NCI-H774 (cell line): ENCODE measurements around the gene ZC3H12D.
"Not testable (repeated sequence)": the region's sequence is repeated elsewhere in the genome, so short reads cannot be mapped to it uniquely, and the experiment has no call there.

ENCODE experiments used
- DNase-seq: peaks from one replicate; lab custom pipeline; 2025; lab: John Stamatoyannopoulos, UW

ZC3H12D gene

DNA sequence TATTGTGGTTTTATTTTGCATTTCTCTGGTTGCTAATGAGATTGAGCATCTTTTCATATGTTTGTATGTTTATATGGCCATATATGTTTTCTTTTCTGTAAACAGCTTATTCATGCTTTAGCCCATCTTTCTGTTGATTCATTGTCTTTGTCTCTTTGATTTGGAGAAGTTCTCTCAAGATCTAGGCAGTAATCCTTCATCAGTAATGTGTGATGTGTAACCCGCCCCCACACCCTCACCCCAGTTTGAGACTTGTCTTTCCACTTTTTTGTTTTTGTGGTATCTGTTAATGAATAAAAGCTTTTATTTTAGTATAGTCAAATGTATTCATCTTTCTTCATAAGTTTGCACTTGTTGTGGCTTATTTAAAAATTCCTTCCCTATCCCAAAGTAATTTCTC is 26.0 kb downstream of the ZC3H12D start:
- DNase-seq: no peak

DNA sequence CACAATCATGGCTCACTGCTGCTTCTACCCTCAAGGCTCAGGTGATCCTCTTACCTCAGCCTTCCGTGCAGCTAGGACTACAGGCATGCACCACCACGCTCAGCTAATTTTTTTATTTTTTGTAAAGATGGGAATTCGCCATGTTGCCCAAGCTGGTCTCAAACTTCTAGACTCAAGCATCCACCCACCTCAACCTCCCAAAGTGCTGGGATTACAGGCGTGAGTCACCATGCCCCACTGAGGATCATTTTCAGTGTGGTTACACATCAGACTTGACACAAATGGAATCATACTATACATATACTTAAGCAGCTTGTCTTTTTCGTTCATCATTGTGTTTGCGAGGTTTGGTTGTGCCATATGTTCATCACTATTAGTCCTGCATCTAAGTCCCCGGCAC is 26.6 kb downstream of the ZC3H12D start:
- DNase-seq: no peak

DNA sequence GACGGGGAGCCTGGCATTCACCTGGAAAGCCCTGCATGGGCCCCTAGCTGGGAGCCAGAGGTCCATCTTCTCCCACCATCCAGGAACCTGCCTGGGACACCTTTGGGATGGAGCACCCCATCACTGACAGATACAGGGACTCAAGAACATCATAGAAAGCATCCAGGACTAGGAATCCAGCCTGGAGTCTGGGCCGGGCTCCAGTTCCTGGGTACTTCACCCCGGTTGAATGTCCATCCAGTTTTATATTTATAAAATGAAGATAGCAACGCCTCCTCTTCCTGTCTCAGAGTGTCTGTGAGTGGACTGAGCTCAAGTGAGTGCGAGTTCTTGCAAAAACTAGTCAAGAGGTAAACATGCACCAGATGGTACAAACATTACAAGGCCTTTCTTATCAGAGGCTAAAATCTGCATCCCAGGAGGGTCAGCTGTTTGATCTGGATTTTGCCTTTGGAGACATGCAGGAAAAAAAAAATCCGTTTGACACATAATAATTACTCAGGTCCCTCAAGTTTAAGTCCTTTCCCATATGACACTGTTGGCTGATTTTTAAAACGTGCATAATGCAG is 27.4 kb downstream of the ZC3H12D start:
- DNase-seq: no peak

DNA sequence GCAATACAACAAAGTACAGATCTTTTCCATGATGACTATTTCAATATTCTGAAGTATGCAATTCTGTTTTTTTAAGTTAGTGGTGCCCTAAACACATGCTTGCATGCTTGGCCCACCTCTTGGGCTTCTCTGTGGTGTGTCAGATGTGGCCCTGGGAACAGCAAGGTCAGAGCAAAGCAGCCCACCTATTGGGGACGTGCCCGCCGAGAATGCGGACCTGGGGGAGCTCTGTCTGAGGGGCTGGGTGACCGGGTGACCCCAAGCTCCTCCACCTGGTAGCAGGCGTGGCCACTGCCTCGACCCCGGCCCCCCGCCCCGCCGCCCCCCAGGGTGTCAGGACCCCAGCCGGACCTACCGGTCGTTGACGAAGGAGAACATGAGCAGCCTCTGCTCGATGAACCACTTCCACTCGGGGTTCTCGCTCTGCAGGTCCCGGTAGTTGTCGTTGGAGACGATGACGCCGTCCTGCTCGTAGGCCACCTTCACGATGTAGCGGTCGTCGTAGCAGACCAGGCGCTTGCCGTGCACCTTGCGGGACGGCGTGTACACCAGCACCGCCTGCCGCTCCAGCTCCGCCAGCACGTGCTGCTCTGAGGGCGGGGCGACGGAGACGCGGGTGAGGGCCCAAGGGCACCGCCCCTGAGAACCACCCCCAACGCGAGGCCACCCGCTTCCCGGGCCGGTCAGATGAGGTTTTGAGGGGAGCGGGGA is 28.3 kb downstream of the ZC3H12D start:
- DNase-seq: no peak

DNA sequence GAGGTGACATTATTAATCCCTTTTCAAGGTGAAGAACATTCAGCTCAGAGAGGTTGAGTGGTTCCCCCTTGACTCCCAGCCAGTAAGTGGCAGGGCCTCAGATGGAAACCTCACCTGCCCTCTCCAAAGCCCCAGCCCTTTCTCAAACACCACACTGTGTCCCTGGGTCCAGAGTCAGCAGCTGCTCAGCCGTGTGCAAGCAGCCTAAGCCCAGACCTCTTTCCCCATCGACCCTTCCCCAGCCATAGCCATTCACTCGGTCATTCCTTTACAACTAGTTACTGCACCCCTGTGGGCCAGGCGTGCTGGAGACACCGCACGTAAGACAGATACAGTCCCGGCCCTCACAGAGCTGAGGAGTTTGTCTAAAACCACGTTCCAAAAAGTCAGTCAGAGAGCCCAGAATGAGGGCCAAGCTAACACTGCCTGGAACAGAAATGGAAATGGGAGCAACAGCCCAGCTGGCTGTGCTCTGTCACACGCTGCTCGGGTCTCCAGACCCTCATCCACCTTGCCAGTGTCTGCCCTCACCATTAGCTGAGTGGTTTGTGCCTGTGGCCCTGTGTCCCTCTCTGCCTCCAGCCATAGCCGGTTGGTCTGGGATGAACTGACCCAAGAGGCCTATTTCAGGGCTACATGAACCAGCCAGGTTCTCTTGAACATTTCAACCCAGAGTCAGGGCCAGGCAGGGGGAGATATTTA is 29.6 kb downstream of the ZC3H12D start:
- DNase-seq: no peak

DNA sequence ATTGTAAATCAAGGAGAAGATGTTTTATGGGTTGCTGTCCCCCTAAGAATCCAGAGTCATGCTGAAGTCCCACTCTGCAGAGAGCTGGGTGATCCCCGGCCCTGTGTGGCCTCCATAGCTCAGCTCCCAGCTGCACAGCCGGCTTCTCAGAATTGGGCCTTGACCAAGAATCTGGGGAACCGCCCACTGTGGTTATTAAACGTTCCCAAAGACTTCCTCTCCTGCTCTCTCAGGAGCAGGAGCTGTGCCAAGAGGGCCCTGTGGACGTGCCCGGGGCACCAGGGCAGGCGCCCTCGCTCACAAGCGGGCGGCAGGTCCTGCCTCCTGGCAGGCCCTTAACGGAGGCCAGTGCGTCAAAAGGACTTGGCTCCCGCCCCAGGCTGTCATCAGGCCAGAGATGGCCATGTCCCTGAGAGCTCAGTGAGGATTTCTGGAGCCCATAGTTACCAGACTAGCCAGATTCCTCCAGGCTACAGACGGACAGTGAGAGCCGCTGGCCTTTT is 30.4 kb downstream of the ZC3H12D start:
- DNase-seq: peak; percentile 45

DNA sequence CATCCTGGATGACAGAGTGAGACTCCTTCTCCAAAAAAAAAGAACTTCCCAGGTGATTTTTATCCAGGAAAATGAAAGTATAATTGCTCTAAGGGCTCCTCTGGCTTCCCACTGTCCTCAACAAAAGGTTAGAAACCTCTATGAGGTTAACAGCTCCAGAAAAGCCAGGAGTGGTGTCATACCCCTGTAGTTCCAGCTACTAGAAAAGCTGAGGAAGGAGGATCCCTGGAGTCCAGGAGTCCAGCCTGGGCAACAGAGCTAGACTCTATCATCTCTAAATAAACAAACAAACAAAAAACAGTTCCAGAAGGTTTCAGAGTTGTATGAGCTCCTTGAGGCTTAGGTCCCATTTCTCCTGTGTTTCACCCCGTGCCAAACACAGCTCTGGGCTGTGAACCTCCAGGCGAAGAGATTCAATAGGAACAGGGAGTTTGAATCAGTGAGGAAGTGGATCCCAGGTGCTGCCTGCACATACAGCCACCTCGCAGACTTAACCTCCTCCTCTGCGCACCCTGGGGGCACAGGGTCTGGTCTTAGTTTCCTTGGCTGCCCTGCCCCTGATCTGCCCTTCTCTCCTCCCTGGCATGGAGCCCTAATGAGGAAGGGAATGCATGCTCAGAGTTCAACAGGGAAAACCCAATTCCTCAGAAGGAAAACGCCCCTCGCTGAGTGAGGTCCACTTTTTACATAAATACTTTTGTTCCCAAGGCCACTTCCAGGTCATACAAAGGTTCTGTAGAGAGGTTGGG is 31.0 kb downstream of the ZC3H12D start:
- DNase-seq: no peak

DNA sequence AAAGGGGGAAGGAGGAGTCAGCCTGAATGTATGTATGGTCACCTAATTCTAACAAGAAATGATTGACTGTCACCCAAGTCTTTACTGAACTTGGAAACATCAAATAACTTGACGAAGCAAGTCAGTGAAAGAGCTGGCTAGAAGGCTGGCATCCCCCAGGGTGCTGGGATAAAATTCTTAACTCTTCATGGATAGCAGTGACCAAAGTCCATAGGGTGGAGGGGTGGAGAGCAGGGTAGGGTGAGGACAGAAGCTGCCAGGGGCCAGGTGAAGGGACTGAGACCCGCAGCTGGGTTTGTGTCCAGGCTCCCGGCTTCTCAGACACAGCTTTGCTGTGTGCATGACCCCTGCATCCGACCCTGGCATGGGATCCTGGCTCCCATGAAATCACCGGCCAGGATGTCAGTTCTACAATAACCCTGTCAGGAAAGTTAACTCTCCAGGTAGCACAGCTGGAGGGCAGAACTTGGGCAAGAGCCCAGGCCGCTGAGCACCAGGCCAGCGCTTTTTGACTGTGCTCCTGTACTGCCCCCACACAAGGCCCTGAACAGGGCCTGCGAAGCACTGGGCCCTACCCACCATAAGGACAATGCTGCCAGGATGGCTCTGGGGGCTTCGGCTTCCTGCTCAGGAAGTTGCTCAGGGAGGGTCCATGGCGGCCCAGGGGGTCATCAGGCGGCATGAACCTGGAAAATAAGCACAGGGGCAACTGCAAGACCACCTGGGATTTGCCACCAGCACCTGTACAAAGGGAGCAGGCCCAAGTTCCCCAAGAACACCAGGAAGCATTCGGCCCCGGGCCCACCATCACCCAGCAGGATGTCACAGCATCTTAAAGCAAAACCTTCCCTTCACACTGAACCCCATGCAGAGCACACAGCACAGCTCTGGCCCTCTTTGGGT is 32.5 kb downstream of the ZC3H12D start:
- DNase-seq: no peak

DNA sequence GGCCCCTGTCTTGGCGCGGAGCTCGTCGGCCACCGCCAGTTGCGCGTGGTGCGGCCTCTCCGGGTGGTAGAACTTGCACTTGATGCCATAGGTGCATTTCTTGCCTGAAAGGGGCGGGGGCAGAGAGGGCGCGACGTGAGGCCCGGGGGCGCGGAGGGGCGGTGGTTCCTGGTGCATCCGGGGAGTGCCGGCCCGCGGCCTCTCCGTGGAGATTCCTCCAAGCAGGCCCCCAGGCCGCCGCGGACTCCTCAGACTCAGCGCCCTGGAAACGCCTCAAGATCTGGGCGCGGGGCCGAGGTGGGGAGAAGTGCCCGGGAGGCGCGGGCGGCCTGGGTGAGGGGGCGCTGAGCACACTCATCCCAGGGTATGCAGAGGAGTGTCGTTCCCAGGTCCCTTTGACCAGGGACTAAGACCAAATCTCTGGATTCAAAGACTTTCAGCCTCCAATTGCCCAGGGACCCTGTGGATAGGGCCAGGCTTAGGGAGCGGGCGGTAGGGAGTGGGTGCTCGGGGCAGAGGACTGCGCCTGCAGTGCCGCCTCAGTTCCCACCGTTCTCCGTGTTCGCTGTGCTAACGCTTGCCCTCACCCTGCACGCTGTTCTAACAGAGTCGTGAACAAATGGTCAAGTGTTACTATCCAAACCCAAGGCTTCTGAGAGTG is 33.3 kb downstream of the ZC3H12D start:
- no peak for DNase-seq

DNA sequence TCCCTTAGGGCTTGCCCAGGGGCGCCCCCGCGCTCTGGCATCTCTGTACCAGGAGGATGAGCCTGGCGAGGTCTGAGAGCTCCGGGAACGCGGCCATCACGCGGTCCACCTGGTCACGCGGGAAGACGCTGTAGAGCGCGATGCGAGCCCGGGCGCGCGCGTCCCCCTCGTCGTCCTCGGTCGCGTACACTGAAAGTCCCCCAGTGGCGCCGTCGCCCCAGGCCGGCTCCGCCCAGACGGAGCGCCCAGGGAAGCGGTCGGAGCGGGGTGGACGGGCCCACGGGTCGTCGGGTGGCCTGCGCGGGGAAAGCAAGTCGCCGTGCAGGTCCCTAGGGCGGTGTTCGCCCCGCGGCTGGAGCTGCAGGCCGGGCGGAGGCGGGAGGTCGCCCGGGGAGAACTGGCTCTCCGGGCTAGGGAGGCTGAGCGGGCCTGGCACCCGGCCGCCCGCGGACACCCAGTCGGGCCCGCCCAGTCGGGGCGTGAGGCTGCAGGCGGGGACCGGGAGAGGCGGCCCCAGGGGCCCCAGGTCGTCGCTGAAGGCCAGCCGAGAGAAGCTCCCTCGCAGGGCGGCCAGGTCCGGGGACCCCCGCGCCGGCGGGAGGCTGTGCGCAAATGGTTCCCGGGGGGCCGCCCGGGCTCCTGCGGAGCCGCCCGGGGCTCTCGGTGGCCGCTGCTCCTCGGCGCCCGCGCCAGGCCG is 34.0 kb downstream of the ZC3H12D start:
- DNase-seq: no peak

DNA sequence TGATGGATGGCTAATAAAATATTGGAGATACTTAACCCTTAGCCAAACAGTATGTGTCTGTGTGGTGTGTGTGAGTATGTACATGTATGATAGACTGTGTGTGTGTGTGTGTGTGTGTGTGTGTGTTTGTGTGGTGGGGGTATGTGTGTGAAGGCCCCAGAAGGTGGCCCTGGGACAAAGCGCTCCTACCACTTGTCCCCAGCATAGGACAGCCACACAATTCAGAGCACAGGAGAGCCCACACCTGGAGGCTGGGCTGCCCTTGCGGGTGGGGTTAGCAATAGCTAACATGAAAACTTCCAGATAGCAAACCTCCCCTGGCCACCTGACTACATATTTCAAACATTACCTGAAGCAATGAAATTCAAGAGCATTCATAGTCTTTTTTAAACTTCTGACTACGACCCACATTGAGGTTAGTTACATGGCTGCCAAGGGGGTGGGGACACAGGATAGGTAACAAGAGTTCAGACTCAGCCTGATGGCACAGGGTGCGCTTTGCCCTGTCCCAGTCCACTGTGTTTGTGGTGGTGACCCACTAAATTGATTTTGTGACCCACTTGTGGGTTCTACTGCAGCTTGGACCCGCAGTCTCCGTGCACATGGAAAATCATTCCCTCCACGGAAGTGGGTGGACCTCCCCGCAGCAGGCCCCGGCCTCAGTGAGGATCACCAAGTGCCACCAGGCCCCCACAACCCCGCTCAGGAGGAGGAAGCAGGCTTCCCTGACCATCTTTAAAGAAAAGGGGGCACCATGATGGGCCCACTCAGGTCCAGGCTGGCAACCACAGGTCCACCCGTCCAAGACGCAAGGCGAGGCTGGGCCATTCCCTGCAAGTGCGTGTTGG is 34.8 kb downstream of the ZC3H12D start:
- no peak for DNase-seq

DNA sequence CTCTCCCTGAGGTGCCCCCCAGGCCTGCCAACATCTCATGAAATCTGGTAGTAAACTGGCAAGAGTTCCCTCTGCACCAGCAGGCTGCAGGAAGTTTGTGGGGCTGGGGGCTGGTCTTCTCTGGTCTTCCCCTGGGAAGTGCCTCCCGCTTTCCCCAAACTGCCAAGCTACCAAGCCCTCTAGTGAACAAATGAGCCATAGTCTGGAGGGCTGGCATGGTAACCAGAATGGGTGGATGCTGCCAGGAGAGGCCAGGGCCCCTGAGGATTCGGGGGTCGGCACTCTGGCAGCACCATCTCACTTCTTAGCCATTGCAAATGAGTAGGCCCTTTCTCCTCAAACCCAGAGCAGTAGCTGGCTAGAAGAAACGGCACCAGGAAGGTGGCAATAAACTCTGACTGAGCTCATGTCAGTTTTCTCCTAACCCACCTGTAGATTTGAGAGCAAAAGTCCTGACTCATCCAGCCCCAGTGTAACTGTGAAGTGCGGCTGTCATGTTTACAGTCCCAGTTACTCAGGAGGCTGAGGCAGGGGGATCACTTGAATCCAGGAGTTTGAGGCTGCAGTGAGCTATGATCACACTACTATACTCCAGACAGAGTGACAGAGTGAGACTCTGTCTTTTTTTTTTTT is 35.9 kb downstream of the ZC3H12D start:
- no peak for DNase-seq

DNA sequence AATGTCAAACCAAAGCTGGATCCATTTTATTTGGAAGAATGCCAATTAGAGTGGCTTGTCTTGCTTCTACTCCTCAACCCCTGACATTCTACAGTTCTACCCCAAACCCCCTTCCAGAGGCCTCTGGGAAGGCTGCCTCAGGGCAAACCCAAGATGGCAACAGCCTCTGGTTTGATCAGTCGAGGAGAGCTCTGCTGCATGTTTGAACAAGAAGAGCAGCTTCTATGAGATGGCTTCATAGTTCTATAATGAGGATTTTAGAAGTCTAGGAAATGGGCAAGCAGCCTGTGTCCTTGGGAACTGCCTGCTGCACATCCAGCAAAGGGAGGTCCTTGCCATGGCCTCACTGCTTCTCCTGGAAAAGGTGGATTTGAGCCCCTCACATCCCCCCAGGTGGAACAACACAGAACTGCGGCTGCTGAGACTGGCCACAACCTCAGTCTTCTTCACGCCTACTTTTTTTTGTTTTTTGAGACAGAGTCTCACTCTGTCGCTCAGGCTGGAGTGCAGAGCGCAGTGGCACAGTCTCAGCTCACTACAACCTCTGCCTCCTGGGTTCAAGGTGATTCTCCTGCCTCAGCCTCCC is 37.9 kb downstream of the ZC3H12D start:
- DNase-seq: no peak

DNA sequence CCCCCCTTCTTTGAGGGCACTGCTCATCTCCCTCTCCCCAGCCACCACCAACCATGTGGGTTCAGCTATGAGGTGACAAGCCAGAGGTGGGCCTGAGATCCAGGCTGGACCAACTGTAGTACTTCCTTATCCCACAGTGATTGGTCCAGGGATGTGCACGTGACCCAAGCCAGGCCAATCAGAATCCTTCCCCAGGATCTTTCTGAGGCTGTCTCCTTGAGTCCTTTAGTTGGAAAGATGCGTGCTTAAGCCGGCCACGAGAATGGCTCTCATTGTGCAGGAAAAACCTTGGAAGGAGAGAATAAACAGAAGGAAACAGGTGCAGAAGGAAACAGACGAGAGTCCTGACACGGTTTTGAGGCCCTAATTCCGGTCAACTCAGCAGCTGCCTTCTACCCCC is 39.2 kb downstream of the ZC3H12D start:
- DNase-seq: no peak

DNA sequence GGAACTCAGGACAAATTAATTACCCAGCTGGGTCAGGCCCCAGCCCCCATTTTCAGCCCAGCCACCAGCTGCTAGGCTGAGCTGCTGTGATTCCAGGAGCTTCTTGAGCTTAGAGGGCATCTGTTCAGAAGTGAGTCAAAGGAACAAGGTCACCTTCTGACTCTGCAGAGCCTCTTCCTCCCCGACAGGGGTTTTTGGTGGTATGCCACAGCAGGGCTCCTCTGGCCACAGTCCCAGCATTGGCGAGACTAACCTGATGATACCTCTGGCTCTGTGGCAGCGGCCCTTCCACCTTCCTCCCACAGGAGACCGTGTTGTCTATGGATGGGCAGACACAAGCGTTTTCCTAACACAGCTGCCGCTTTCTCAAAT is 39.7 kb downstream of the ZC3H12D start:
- no peak for DNase-seq

DNA sequence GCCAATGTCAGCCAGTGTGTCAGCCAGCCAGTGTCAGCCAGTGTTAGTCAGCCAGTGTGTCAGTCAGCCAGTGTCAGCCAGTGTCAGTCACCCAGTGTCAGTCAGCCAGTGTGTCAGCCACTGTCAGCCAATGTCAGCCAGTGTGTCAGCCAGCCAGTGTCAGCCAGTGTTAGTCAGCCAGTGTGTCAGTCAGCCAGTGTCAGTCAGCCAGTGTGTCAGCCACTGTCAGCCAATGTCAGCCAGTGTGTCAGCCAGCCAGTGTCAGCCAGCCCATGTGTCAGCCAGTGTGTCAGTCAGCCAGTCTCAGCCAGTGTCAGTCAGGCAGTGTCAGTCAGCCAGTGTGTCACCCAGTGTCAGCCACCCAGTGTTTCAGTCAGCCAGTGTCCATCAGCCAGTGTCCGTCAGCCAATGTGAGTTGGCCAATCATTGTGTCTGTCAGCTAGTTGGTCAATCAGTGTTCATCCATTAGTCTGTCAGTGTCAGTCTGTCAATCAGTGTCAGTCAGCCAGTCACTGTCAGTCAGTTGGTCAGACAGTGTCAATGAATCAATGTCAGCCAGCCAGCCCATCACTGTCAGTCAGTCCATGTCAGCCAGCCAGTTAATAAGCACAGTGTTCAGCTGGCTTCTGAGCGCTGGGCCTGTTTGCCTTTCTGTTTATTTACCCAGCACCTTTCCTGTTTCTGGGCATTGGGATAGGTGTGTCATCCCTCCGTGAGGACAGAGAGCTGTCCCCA is 40.3 kb downstream of the ZC3H12D start:
- DNase-seq: not testable (repeated sequence)

DNA sequence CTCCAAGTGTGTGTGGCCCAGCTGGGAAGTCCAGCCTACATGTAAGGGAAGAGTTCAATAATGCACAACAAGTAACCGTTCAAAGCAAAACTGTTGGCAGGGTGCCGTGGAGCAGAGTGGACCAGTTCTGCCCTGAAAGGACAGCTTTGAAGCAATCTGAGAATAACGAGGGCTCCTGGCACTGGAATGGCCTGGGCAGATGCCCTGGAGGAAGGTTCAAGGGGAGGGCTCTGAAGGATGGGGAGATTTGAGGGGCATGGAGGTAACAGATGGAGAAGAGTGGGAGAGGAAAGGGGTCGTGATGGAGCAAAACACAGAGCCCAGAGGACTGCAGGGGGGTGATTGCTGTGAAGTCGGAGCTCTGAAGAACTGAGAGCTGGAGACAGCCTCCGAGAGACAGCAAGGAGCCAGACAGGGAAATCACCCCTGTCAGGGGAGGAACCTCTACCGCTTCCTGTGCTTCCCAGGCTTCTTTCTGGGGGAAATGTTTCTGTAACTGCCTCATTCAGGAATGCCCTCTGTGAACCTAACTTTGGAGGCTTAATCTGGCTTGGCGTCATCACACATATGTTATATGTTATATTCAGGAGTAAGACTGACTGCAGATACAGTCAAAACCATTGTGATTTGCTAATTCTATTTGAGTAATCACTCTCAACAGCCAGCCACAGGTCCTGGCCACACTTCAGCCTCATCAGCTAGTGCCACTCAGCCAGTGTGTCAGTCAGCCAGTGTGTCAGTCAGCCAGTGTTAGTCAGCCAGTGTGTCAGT is 41.2 kb downstream of the ZC3H12D start:
- no peak for DNase-seq
